GM23338 (cell line): ENCODE results near the gene KCNA3. TPM values are rescaled to one million over a fixed set of nuclear protein-coding genes. Genes with fewer than 3 reads are reported as not detected.

Experiments used
- ATAC-seq: fragments of 200-7000 bp; cut with Tn5 transposase; 3 replicates; pipeline ENCODE4 v1.9.1; 2020
- DNase-seq: peaks from one replicate; pipeline ENCODE4 v3.0.0-alpha.2; 2015; ENCODE audit warnings: low spot score
- H2AFZ ChIP-seq: fragments of 200-600 bp; sonication (generic); 2 replicates; pipeline ENCODE4 v1.8.0; 2016; ENCODE audit warnings: antibody characterized with exemption, mild to moderate bottlenecking, moderate library complexity
- H3F3A ChIP-seq: fragments of 200-600 bp; sonication (generic); replicated peaks from 2 replicates; pipeline ENCODE4 v1.8.0; 2017; ENCODE audit warnings: antibody characterized with exemption, mixed run types, low read depth
- H3K27ac ChIP-seq: fragments of 200-600 bp; sonication (generic); 2 replicates; pipeline ENCODE4 v1.6.1; 2016; ENCODE audit warnings: low read depth
- H3K27me3 ChIP-seq: fragments of 200-600 bp; sonication (generic); 2 replicates; pipeline ENCODE4 v1.8.0; 2016; ENCODE audit warnings: mild to moderate bottlenecking, mixed run types, moderate library complexity; ENCODE audit not compliant: insufficient read depth
- H3K36me3 ChIP-seq: fragments of 200-600 bp; sonication (generic); 2 replicates; pipeline ENCODE4 v1.8.0; 2016; ENCODE audit warnings: mild to moderate bottlenecking; ENCODE audit not compliant: insufficient read depth
- H3K4me1 ChIP-seq: fragments of 200-600 bp; sonication (generic); 2 replicates; pipeline ENCODE4 v1.8.0; 2016; ENCODE audit warnings: mild to moderate bottlenecking, moderate library complexity; ENCODE audit not compliant: insufficient read depth
- H3K4me2 ChIP-seq: fragments of 200-600 bp; sonication (generic); 2 replicates; pipeline ENCODE4 v1.7.1; 2017; ENCODE audit warnings: mixed run types
- H3K4me3 ChIP-seq: fragments of 200-600 bp; sonication (generic); 2 replicates; pipeline ENCODE4 v1.6.1; 2016; ENCODE audit warnings: mixed run types
- H3K79me2 ChIP-seq: fragments of 200-600 bp; sonication (generic); replicated peaks from 2 replicates; pipeline ENCODE4 v1.8.0; 2017; ENCODE audit warnings: mild to moderate bottlenecking; ENCODE audit not compliant: insufficient read depth
- H3K9me2 ChIP-seq: fragments of 200-600 bp; sonication (generic); 2 replicates; pipeline ENCODE4 v1.8.0; 2017; ENCODE audit not compliant: insufficient read depth
- H4K20me1 ChIP-seq: fragments of 200-600 bp; sonication (generic); replicated peaks from 2 replicates; pipeline ENCODE4 v1.8.0; 2017; ENCODE audit warnings: mild to moderate bottlenecking; ENCODE audit not compliant: insufficient read depth
- H3K27ac Mint-ChIP-seq: 2 replicates; pipeline ENCODE4 v1.8.0; 2020; ENCODE audit warnings: inconsistent platforms, mild to moderate bottlenecking, moderate library complexity, mixed read lengths
- H3K27me3 Mint-ChIP-seq: 3 replicates; pipeline ENCODE4 v1.8.0; 2022; ENCODE audit warnings: low read depth, mild to moderate bottlenecking, moderate library complexity, mixed read lengths, inconsistent platforms; ENCODE audit not compliant: insufficient read depth, poor library complexity
- H3K36me3 Mint-ChIP-seq: 3 replicates; pipeline ENCODE4 v1.8.0; 2021; ENCODE audit warnings: low read depth, mild to moderate bottlenecking, inconsistent platforms, moderate library complexity, mixed read lengths
- H3K4me1 Mint-ChIP-seq: 3 replicates; pipeline ENCODE4 v1.8.0; 2020; ENCODE audit warnings: mild to moderate bottlenecking, inconsistent platforms, mixed read lengths
- H3K4me3 Mint-ChIP-seq: 3 replicates; pipeline ENCODE4 v1.8.0; 2021; ENCODE audit warnings: moderate library complexity, mild to moderate bottlenecking, inconsistent platforms, mixed read lengths
- H3K9me3 Mint-ChIP-seq: 3 replicates; pipeline ENCODE4 v1.8.0; 2020; ENCODE audit warnings: moderate library complexity, mild to moderate bottlenecking, inconsistent platforms, mixed read lengths
- CTCF ChIP-seq, 2 experiments: fragments of 200-600 bp in 1 of 2; sonication (generic) in 1 of 2; conservative IDR thresholded peaks; 2 replicates each; pipeline versions ENCODE4 v1.5.1 to v1.6.1; 2016 to 2017; ENCODE audit warnings: antibody characterized with exemption in 2 of 2, low read depth in 2 of 2, mild to moderate bottlenecking in 2 of 2, moderate library complexity in 1 of 2
- EZH2phosphoT487 ChIP-seq: fragments of 200-600 bp; sonication (generic); IDR thresholded peaks from one replicate; pipeline ENCODE4 v1.8.1; 2018; ENCODE audit warnings: antibody characterized with exemption; ENCODE audit not compliant: unreplicated experiment
- JUNB ChIP-seq: IDR thresholded peaks from one replicate; pipeline ENCODE4 v1.6.1; 2016; ENCODE audit warnings: antibody characterized with exemption; ENCODE audit not compliant: unreplicated experiment
- NANOG ChIP-seq: IDR thresholded peaks from 2 replicates; pipeline ENCODE4 v1.6.1; 2016; ENCODE audit warnings: antibody characterized with exemption, borderline replicate concordance
- POLR2AphosphoS5 ChIP-seq: IDR thresholded peaks from 2 replicates; pipeline ENCODE4 v1.6.1; 2016; ENCODE audit warnings: antibody characterized with exemption, low read depth
- STAT1 ChIP-seq: IDR thresholded peaks from one replicate; pipeline ENCODE4 v1.6.1; 2016; ENCODE audit warnings: antibody characterized with exemption; ENCODE audit not compliant: unreplicated experiment
- ZNF114 ChIP-seq: fragments of 250-450 bp; sonication (Bioruptor Pico); IDR thresholded peaks from 2 replicates; pipeline ENCODE4 v1.5.0; 2020; ENCODE audit warnings: mild to moderate bottlenecking, moderate library complexity
- ZNF462 ChIP-seq: fragments of 250-450 bp; sonication (Bioruptor Pico); IDR thresholded peaks from 2 replicates; pipeline ENCODE4 v1.5.0; 2020; ENCODE audit warnings: mild to moderate bottlenecking, moderate library complexity
- polyA plus RNA-seq: library from polyadenylated mRNA; unstranded; fragments of >200 nt; fragmentation: Nextera tagmentation; extraction: Ambion mirVana; gene quantifications from 2 replicates; pipeline ENCODE4 v1.2.1, GENCODE V29; 2016
- total RNA-seq: library from RNA; depleted of rRNA; stranded (reverse); fragments of >200 nt; shearing (Covaris generic); gene quantifications from 2 replicates; pipeline ENCODE4 v1.2.3, GENCODE V29; 2014

The KCNA3 gene
- total and polyA plus RNA-seq, 2 experiments from 2014 or later = 0.32 to 4.2 TPM

- TF ChIP-seq ZNF462 (CRISPR knock-in tag) (no peak), STAT1 (no peak), POLR2AphosphoS5 (no peak)
Observed at GRCh38 chr1:110687250-110687649, 12.5 kb upstream of the KCNA3 start (continued).

- Histone ChIP-seq H3K27me3 (no peaks in the 10 kb centered on the region), H3K4me3 (no peak overlapping the region), H3K9me2 (no peaks in the 10 kb centered on the region), H3K4me2 (no peak overlapping the region), H3K79me2 (no peaks in the 10 kb centered on the region), H3K27ac (no peak overlapping the region), H2AFZ (no peak overlapping the region), H4K20me1 (no peaks in the 10 kb centered on the region), H3K4me1 (no peaks in the 10 kb centered on the region), H3F3A (no peaks in the 10 kb centered on the region), H3K36me3 (no peaks in the 10 kb centered on the region)
- H3K27me3 Mint-ChIP-seq = peaks cover 1% of the 10 kb centered on the region
- H3K4me1 Mint-ChIP-seq = peaks cover 4% of the 10 kb centered on the region; the same call in 2 of the 3 replicates
- no peaks in the 10 kb centered on the region for H3K36me3 Mint-ChIP-seq
- H3K9me3 Mint-ChIP-seq = no peaks in the 10 kb centered on the region; the same call in 2 of the 3 replicates
- ATAC-seq = no peak
- no peak overlapping the region for H3K27ac Mint-ChIP-seq
- DNase-seq = no peak
- no peak for TF ChIP-seq ZNF114 (CRISPR knock-in tag)
- TF ChIP-seq JUNB = no peak
- no peak for TF ChIP-seq ZNF462 (CRISPR knock-in tag)
- peak; percentile 13 to 14; a peak in 1 of 4 replicates for TF ChIP-seq CTCF (conservative IDR thresholded peaks at IDR 0.05; ENCODE audit: low read depth in 2 of 2)
- no peak for TF ChIP-seq NANOG
- no peak for TF ChIP-seq STAT1
- no peak for TF ChIP-seq EZH2phosphoT487
- no peak overlapping the region for H3K4me3 Mint-ChIP-seq
Observed at GRCh38 chr1:110686188-110686587, 11.4 kb upstream of the KCNA3 start.
